Activated CD4-positive, alpha-beta T cell treated with anti-CD3 and anti-CD28 coated beads for 36 hours (primary cell): ENCODE measurements around the gene CBX6. TPM values are rescaled to one million over a fixed set of nuclear protein-coding genes. Genes with fewer than 3 reads are reported as not detected.

Experiments used
- ATAC-seq: fragments of 200-7000 bp; cut with Tn5 transposase; one replicate; pipeline ENCODE4 v1.10.0; 2021; ENCODE audit warnings: mild to moderate bottlenecking, moderate library complexity
- CTCF ChIA-PET: fragments of 350-600 bp; sonication (Branson Sonifier 250); formaldehyde crosslinking; loops from one replicate; lab custom pipeline; 2021; ENCODE audit warnings: antibody characterized with exemption; lab: Charles Lee
- POLR2A ChIA-PET: fragments of 350-600 bp; sonication (Branson Sonifier 250); formaldehyde crosslinking; loops from one replicate; lab custom pipeline; 2021; ENCODE audit warnings: antibody characterized with exemption, inconsistent platforms; lab: Charles Lee
- DNase-seq: peaks from one replicate; pipeline ENCODE4 v3.0.0-alpha.2; 2020
- H3K27ac Mint-ChIP-seq: one replicate; pipeline ENCODE4 v1.8.0; 2021; ENCODE audit warnings: mixed read lengths
- H3K27me3 Mint-ChIP-seq: one replicate; pipeline ENCODE4 v1.8.0; 2021; ENCODE audit warnings: mixed read lengths
- H3K36me3 Mint-ChIP-seq: one replicate; pipeline ENCODE4 v1.8.0; 2021; ENCODE audit warnings: low read depth, mixed read lengths
- H3K4me1 Mint-ChIP-seq: one replicate; pipeline ENCODE4 v1.8.0; 2021; ENCODE audit warnings: mixed read lengths
- H3K4me3 Mint-ChIP-seq: one replicate; pipeline ENCODE4 v1.8.0; 2021; ENCODE audit warnings: mild to moderate bottlenecking, moderate library complexity, mixed read lengths
- H3K9me3 Mint-ChIP-seq: one replicate; pipeline ENCODE4 v1.8.0; 2021; ENCODE audit warnings: low read depth, mixed read lengths
- intact Hi-C, 2 experiments: fragments of 100-400 bp; cut with DNase I in 1 of 2; cut with micrococcal nuclease in 1 of 2; formaldehyde crosslinking; loops; one replicate each; pipeline versions ENCODE4 v1.14.2 to v1.15.1; 2022 to 2024; cut with DNase I, micrococcal nuclease
- total RNA-seq, 2 experiments: library from RNA; stranded (reverse); gene quantifications; one replicate each; pipeline ENCODE4 v1.2.3, GENCODE V29; 2021

Gene CBX6
- total RNA-seq, 2 experiments from 2014 or later, result 96.1 to 112 TPM

DNA sequence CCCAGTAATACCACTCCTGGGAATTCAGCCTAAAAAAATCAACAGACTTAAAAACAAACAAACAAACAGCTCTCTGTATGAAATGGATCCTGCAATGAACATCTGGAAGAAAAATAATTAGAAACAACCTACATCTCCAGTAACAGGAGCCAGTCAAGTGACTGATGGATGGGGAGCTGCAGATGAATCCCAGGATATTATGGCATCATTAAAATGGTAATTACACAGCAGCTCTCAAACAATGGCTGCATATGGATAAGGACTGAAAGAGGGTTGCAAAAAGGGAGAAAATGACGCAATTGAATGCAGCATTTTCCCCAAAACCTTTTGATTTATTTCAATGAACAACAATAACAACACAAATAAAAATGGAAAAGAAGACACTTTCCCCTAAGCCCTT is 32.3 kb downstream of the CBX6 start:
- peaks cover 17% of the 10 kb centered on the region for H3K4me1 Mint-ChIP-seq
- ATAC-seq, result no peak
- intact Hi-C loops, result loop anchor here in 1 of 2 experiments (5.0 kb wide), 1 partner anchor 912 kb away; no protein-coding TSS in a partner anchor
- no peak overlapping the region for H3K27ac Mint-ChIP-seq
- no peaks in the 10 kb centered on the region for H3K36me3 Mint-ChIP-seq
- H3K9me3 Mint-ChIP-seq, result no peaks in the 10 kb centered on the region
- ChIA-PET CTCF (interaction anchor here (0.8 to 1.5 kb wide), 2 partner anchors 45 to 80 kb away, joined by 3 read pairs; no protein-coding TSS in a partner anchor), POLR2A (interaction anchor here (0.6 kb wide), 1 partner anchor 234 kb away, joined by 5 read pairs; no protein-coding TSS in a partner anchor)
- H3K4me3 Mint-ChIP-seq, result no peak overlapping the region
- DNase-seq, result no peak
- H3K27me3 Mint-ChIP-seq, result peaks cover 14% of the 10 kb centered on the region

DNA sequence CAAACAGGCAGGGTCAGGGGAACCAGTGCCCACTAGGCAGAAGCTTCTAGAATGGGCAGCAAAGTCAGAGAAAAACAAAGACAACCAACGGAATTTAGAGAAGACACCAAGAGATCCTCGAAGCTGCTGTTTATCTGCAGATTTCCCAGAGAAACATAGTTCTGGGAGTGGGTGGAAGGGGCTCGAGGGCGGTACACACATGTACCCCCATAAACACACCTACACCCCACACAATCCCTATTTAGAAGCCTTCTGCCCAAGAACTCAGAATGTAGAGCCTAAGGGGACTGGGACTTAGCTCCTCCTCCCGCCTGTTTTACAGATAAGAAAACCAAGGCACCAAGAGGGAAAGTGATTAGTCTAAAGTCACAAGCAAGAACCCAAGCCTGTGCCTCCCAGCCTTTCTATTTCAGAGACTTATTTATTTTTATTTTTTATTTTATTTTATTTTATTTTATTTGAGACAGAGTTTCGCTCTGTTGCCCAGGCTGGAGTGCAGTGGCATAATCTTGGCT is 34.5 kb downstream of the CBX6 start:
- Mint-ChIP-seq H3K4me3 (no peak overlapping the region), H3K27me3 (peaks cover 8% of the 10 kb centered on the region), H3K27ac (no peak overlapping the region), H3K36me3 (no peaks in the 10 kb centered on the region), H3K4me1 (peaks cover 11% of the 10 kb centered on the region), H3K9me3 (no peaks in the 10 kb centered on the region)
- DNase-seq (no peak), ATAC-seq (no peak)
- POLR2A ChIA-PET, result interaction anchor here (0.6 kb wide), 1 partner anchor 541 kb away, joined by 3 read pairs; no protein-coding TSS in a partner anchor
- CTCF ChIA-PET, result interaction anchor here (0.5 to 1.8 kb wide), 3 partner anchors 32 to 166 kb away, joined by 3 to 4 read pairs (median 3); no protein-coding TSS in a partner anchor
- intact Hi-C loops, result loop anchor here in 1 of 2 experiments (5.0 kb wide), 1 partner anchor 910 kb away; no protein-coding TSS in a partner anchor

DNA sequence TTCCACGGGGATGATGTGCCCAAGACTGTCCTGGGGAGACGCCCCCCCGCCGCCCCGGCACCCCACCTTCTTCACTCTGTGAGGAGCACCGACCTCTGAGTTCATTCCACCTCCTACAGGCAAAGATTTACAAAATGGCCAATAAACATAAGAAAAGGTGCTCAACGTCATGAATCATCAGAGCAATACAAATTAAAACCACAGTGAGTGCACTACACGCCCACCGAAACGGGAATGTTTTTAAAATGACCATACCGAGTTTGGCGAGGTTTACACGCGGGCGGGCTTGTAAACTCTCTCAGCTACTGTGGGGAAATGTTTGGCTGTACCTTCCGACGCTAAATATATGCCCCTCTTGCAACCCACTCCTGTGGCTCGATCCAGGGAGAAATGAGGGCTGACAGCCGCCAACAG is 36.1 kb downstream of the CBX6 start:
- Mint-ChIP-seq H3K4me3 (no peak overlapping the region), H3K9me3 (no peaks in the 10 kb centered on the region), H3K27ac (no peak overlapping the region), H3K27me3 (peaks cover 5% of the 10 kb centered on the region), H3K4me1 (peaks cover 4% of the 10 kb centered on the region), H3K36me3 (no peaks in the 10 kb centered on the region)
- ATAC-seq, result no peak
- CTCF ChIA-PET, result no interaction called here
- intact Hi-C loops, result loop anchor here in 1 of 2 experiments (5.0 kb wide), 1 partner anchor 909 kb away; no protein-coding TSS in a partner anchor
- DNase-seq, result no peak
- POLR2A ChIA-PET, result no interaction called here

DNA sequence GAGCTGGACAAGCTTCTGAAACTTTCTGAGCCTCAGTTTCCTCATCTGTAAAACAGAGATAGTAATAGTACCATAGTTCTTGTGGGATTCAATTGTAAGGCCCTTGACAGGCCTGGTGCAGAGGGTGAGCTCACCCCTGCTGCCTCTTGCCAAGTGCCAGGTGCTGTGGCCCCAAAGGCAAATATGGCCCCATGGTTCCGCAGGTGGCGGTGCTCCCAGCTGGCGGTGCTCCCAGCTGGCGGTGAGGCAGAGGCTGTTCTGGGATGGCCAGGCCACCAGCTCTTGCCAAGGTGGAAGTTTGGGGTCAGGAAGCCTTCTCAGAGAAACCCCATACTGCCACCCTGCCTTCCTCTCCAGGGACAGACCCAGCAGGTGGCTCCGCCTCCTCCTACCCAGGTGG is 37.0 kb downstream of the CBX6 start:
- ChIA-PET POLR2A (no interaction called here), CTCF (interaction anchor here (0.6 to 1.2 kb wide), 2 partner anchors 66 to 69 kb away, joined by 3 read pairs; no protein-coding TSS in a partner anchor)
- no peaks in the 10 kb centered on the region for H3K27me3 Mint-ChIP-seq
- no peak for DNase-seq
- no peaks in the 10 kb centered on the region for H3K36me3 Mint-ChIP-seq
- H3K4me1 Mint-ChIP-seq, result no peaks in the 10 kb centered on the region
- no peak overlapping the region for H3K27ac Mint-ChIP-seq
- intact Hi-C loops, result loop anchor here in 1 of 2 experiments (5.0 kb wide), 1 partner anchor 908 kb away; no protein-coding TSS in a partner anchor
- no peaks in the 10 kb centered on the region for H3K9me3 Mint-ChIP-seq
- H3K4me3 Mint-ChIP-seq, result no peak overlapping the region
- ATAC-seq, result no peak

DNA sequence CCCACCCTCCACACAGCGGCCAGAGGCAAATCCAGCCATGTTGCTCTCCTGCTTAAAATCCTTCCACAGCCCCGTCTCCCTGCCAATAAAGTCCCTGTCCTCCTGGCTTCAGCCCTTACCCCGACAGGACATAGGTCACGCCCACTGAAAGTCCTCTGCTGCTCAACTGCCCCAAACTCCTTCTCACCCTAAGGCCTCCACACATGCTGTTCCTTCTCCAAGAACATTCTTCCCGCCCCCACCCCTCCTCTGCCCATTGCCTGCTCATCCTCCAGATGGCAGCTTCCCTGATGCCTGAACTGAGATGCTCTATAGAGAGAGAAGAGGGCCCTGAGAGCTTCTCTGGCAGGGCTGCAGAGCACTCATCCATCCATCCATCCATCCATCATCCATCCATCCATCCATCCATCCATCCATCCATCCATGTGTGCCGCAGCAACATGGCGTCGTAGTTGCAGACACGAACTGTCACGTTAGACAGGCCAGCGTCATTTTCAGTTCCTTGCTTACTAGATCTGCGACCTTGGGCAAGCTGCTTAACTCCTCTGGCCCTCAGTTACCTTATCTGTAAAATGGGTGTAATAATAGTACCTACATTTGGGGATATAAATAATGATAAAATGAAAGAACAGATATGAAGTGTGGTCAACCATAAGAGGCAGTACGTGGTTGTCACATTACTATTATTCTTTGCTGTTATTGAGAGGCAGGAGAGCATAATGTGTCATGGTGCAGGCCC is 37.6 kb downstream of the CBX6 start:
- Mint-ChIP-seq H3K9me3 (no peaks in the 10 kb centered on the region), H3K4me1 (no peaks in the 10 kb centered on the region), H3K36me3 (no peaks in the 10 kb centered on the region), H3K4me3 (no peak overlapping the region), H3K27me3 (no peaks in the 10 kb centered on the region), H3K27ac (no peak overlapping the region)
- ChIA-PET CTCF (interaction anchor here (1.2 kb wide), 1 partner anchor 65 kb away, joined by 3 read pairs; no protein-coding TSS in a partner anchor), POLR2A (no interaction called here)
- intact Hi-C loops, result no loop called here
- DNase-seq (no peak), ATAC-seq (no peak)

DNA sequence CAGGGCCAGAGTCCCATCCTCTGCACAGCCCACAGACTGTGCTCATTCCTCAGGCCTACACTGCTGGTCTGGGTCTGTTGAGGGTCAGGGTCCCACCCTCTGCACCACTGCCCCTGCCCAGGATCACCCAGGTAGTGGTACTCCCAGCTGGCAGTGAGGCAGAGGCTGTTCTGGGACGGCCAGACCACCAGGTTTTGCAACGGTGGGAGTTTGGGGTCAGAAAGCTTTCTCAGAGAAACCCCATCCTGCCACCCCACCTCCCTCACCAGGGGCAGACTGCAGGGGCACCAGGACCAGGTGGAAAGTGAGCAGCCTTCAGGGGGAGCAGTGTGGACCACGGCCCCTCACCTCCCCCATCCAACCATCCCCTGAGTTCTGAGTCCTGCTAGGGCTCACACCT is 39.0 kb downstream of the CBX6 start:
- H3K9me3 Mint-ChIP-seq, result no peaks in the 10 kb centered on the region
- no peaks in the 10 kb centered on the region for H3K4me1 Mint-ChIP-seq
- no peak for DNase-seq
- CTCF ChIA-PET, result interaction anchor here (0.7 kb wide), 1 partner anchor 11 kb away, joined by 3 read pairs; no protein-coding TSS in a partner anchor
- ATAC-seq, result no peak
- no peaks in the 10 kb centered on the region for H3K27me3 Mint-ChIP-seq
- intact Hi-C loops, result no loop called here
- H3K27ac Mint-ChIP-seq, result no peak overlapping the region
- POLR2A ChIA-PET, result no interaction called here
- no peaks in the 10 kb centered on the region for H3K36me3 Mint-ChIP-seq
- H3K4me3 Mint-ChIP-seq, result no peak overlapping the region

DNA sequence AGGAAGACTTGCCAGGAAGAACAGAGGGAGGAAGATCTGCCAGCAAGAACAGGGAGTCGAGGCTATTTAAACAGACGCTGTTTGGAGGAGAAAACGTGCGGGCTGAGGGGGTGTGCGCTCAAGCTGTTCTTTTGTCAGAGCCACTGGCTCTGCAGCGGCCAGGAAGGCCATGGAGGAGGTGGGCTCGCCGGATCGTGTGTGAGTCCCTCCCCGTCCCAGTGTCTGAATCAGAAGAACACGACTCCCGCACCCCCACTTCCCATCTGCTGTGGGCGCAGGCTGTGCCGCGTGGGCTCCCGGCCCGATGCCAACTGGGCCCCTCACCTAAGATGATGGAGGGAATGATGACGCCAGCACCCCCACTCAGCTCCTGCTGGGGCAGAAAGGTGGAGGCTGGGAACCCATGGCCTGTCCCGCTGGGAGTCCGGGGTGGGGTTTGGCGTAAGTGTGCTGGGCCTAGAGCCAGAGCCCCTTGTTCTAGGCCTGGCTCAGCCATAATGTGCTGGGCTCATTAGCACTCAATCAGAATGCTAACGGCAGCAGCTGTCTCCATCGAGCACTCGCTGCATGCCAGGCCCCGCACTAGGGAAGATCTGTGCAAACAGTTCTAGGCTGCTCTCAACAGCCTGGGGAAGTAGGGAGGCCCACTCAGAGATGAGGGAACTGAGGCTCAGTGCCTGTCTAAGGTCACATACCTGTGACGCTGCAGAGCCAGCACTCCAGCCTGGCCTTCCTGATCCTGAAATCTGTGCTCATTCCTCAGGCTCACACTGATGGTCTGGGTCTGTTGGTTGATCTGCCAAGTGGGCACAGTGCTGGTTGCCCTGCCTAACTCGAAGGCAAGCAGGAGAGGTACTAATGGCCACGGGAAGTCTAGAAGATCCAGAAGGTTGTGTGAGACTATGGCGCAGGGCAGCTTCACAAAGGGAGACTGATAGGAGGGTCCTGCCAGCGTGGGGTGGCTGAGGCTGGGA is 39.7 kb downstream of the CBX6 start:
- H3K27me3 Mint-ChIP-seq, result no peaks in the 10 kb centered on the region
- no peak overlapping the region for H3K4me3 Mint-ChIP-seq
- CTCF ChIA-PET, result no interaction called here
- no peaks in the 10 kb centered on the region for H3K4me1 Mint-ChIP-seq
- no peaks in the 10 kb centered on the region for H3K9me3 Mint-ChIP-seq
- POLR2A ChIA-PET, result no interaction called here
- intact Hi-C loops, result no loop called here
- DNase-seq, result no peak
- no peak overlapping the region for H3K27ac Mint-ChIP-seq
- H3K36me3 Mint-ChIP-seq, result no peaks in the 10 kb centered on the region
- no peak for ATAC-seq

DNA sequence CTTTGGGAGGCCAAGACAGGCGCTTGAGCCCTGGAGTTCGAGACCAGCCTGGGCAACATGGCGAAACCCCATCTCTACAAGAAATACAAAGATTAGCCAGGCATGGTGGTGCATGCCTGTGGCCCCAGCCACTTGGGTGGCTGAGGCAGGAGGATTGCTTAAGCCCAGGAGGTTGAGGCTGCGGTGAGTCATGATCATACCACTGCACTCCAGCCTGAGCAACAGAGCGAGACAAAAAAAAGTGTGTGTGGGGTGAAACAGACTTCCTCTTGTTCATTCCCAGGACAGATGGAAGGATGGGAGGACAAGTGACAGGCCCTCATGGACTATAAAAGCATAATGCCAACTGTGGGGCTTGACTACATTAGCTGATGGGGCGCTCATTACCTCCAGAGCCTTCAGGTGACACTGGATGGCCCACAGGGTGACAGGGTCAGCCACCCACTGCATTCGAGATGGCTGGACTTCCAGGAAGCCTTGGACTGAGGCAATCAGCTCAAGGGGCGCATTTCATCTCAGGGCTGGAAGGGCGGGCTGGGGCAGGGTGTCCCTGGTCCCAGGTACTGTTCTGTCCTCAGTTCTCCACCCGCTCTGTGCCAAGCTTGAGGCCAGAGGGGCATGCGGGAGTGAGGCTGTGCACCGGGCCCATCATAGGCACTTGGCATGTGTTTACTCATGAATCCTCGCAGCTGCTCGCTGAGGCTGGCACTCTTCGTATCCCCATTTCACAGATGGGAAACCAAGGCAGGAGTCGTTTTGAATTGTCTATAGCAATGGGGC is 40.7 kb downstream of the CBX6 start:
- no peaks in the 10 kb centered on the region for H3K27me3 Mint-ChIP-seq
- ChIA-PET CTCF (no interaction called here), POLR2A (no interaction called here)
- H3K27ac Mint-ChIP-seq, result peak overlapping the region; percentile 31
- H3K36me3 Mint-ChIP-seq, result no peaks in the 10 kb centered on the region
- no peaks in the 10 kb centered on the region for H3K9me3 Mint-ChIP-seq
- DNase-seq (no peak), ATAC-seq (no peak)
- no peaks in the 10 kb centered on the region for H3K4me1 Mint-ChIP-seq
- intact Hi-C loops, result no loop called here
- H3K4me3 Mint-ChIP-seq, result no peak overlapping the region

DNA sequence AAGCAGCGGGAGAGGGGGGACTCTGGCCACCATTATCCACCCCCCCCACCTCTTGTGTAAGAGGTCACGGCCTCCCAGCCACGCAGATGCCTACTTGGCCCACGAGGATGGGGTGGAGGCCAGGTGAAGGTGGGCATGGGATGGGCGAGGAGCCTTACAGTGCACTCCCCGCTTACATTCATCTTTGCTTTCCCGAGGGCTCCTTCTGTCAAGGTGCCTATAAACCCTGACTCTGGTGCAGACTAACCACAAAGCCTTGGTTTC is 41.2 kb downstream of the CBX6 start:
- no peak for ATAC-seq
- Mint-ChIP-seq H3K4me1 (no peaks in the 10 kb centered on the region), H3K4me3 (no peak overlapping the region), H3K9me3 (no peaks in the 10 kb centered on the region), H3K27ac (no peak overlapping the region), H3K36me3 (no peaks in the 10 kb centered on the region), H3K27me3 (no peaks in the 10 kb centered on the region)
- ChIA-PET POLR2A (no interaction called here), CTCF (no interaction called here)
- no peak for DNase-seq
- intact Hi-C loops, result no loop called here

DNA sequence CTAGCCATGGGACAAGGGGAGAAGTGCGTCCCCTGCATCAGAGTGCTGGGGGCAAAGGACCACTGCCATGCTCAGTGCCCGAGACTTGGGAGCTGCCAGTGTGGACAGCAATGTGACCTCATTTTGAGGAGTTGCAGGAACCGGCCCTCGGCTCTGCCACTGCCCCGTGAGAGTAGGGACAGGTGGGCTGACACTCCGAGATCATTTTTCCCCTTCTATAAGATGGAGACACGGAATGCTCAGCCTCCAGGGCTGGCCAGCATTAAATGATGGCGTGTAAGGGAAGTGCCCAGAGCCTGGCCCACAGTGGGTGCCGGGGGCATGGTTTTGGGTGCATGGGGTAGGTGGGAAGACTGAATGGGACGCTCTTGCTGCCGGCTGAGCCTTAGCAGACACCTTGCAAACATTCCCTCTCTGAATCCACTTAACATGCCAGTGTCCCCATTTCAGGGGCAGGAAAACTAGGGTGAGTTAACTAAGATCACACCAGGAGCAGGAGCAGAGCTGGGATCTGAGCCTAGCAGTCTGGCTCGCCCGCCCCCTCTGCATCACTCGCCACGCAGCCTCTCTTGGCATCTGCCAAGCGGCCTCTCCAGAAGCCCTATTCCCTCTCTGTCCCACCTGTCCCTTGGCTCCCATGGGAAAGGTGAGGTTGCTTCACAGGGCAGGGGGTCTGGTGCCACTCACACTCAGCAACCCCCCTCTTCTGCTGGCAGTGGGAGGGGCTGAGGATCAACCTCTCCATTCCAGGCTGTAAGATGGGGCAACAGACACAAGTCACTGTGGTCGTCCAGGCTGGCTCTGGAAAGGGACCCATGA is 41.8 kb downstream of the CBX6 start:
- DNase-seq (no peak), ATAC-seq (no peak)
- no peaks in the 10 kb centered on the region for H3K36me3 Mint-ChIP-seq
- ChIA-PET POLR2A (no interaction called here), CTCF (no interaction called here)
- no peaks in the 10 kb centered on the region for H3K27me3 Mint-ChIP-seq
- H3K4me3 Mint-ChIP-seq, result no peak overlapping the region
- intact Hi-C loops, result no loop called here
- no peak overlapping the region for H3K27ac Mint-ChIP-seq
- H3K9me3 Mint-ChIP-seq, result no peaks in the 10 kb centered on the region
- H3K4me1 Mint-ChIP-seq, result no peaks in the 10 kb centered on the region
